Adrenal gland (tissue), 12 donors: Measurements from ENCODE around the gene RNU6-7. TPM values are rescaled to one million over a fixed set of nuclear protein-coding genes. Genes with fewer than 3 reads are reported as not detected.

ENCODE experiments used
- DNase-seq, 7 donors: peaks; one replicate each; pipeline ENCODE4 v3.0.0-alpha.2; 2019 to 2020
- H3K27ac ChIP-seq, 5 donors: fragments of 200-600 bp; sonication (generic) in 4 of 5; 1 replicate in 3 of 5; 2 replicates in 2 of 5; pipeline versions ENCODE4 v1.5.1 to v1.8.0; 2016 to 2020; ENCODE audit warnings: mild to moderate bottlenecking in 1 of 5
- H3K27me3 ChIP-seq: fragments of 200-600 bp; 2 replicates; pipeline ENCODE4 v1.8.0; 2021
- H3K36me3 ChIP-seq, 2 donors: fragments of 200-600 bp; replicated peaks in 1 of 2; 1 replicate in 1 of 2; 2 replicates in 1 of 2; pipeline versions ENCODE4 v1.5.1 to v1.8.0; 2018 to 2022
- H3K4me1 ChIP-seq, 2 donors: fragments of 200-600 bp; replicated peaks in 1 of 2; 1 replicate in 1 of 2; 2 replicates in 1 of 2; pipeline versions ENCODE4 v1.5.1 to v1.8.0; 2018 to 2021
- H3K4me3 ChIP-seq, 4 donors: fragments of 200-600 bp; sonication (generic) in 3 of 4; one replicate each; pipeline ENCODE4 v1.5.1; 2016 to 2018
- H3K9me3 ChIP-seq, 3 donors: fragments of 200-600 bp; sonication (generic) in 1 of 3; replicated peaks in 1 of 3; 1 replicate in 2 of 3; 2 replicates in 1 of 3; pipeline versions ENCODE4 v1.5.1 to v1.8.0; 2016 to 2021
- POLR2A ChIP-seq, 2 donors: fragments of 450-650 bp; IDR thresholded peaks; one replicate each; pipeline ENCODE4 v1.6.1; 2017; ENCODE audit warnings: antibody characterized with exemption in 2 of 2, mild to moderate bottlenecking in 2 of 2, moderate library complexity in 1 of 2
- WGBS, 4 donors: extraction: QIAGEN DNeasy Blood & Tissue Kit in 2 of 4; methylation state at CpG; one replicate each; pipeline versions ENCODE4 v1.1.5 to v1.1.7; 2013 to 2017; 5-methylcytosine and 5-hydroxymethylcytosine counted together
- intact Hi-C, 2 donors: fragments of 100-400 bp; cut with DNase I; formaldehyde crosslinking; loops; one replicate each; pipeline versions ENCODE4 v1.14.1 to v1.15.0; 2022 to 2023
- polyA plus RNA-seq, 3 donors: library from polyadenylated mRNA; stranded (reverse); fragments of 200-250 nt in 2 of 3; fragments of 350-450 nt in 1 of 3; fragmentation: Illumina TruSeq in 1 of 3; extraction: RNeasy Lipid Tissue Mini Kit (QIAGEN cat#74804) in 1 of 3; gene quantifications; one replicate each; pipeline ENCODE4 v1.2.3, GENCODE V29; 2013 to 2014
- total RNA-seq, 9 donors: library from RNA; depleted of rRNA in 4 of 9; stranded (reverse); fragments of >200 nt in 4 of 9; fragments of 120-200 nt in 1 of 9; fragmentation: NEBNext Ultra II Directional in 1 of 9; extraction: Animal tissue kit (Norgen Biotek cat#: 25700) in 1 of 9; gene quantifications; one replicate each; pipeline versions ENCODE4 v1.1.0 to v1.2.4, GENCODE V29; 2013 to 2023
- TF ChIP-seq, protein P1 (sequence below), 6 experiments: fragments of 450-650 bp in 4 of 6; fragments of 200-600 bp in 2 of 6; sonication (generic) in 1 of 6; IDR thresholded peaks; 1 replicate in 5 of 6; 2 replicates in 1 of 6; pipeline versions ENCODE4 v1.5.1 to v1.8.0; 2016 to 2021; ENCODE audit warnings: antibody characterized with exemption in 6 of 6, mild to moderate bottlenecking in 2 of 6, moderate library complexity in 1 of 6
- donor health status: healthy with polysubstance abuse.
- donor health status: Bipolar disorder and iron deficiency.
- donor health status: DM: yes; HTN: yes; CAD: no.
- donor health status: DM: no; HTN: no; CAD: no.
- donor health status: DM: no; HTN: no; CAD: no.
- donor health status: DM: yes; HTN: yes; CAD: no.

The RNU6-7 gene
- total and polyA plus RNA-seq, 12 donors: not detected

DNA sequence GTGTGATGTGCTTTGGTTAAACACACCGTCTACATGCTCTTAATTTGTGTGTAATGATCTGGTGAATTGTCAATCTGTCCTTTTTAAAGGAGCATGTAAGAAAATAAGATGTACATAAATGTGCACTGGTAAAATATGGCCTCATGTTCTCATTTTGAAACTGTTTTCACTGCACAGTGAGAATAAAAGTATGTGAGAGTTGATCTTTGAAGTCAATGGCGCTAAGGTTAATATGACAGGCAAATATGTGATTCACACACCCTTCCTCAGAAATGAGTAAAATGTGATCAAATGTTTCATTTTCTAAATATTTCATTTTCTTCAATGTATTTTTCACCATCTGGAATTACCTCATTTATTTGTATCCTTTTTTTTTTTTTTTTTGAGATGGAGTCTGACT lies 8.3 kb upstream of the RNU6-7 start:
- intact Hi-C loops: no loop called here
- Histone ChIP-seq H3K27ac (no peak overlapping the region), H3K4me1 (no peaks in the 10 kb centered on the region), H3K27me3 (no peaks in the 10 kb centered on the region), H3K4me3 (no peak overlapping the region), H3K9me3 (no peaks in the 10 kb centered on the region), H3K36me3 (no peaks in the 10 kb centered on the region)
- 81 to 97% (median 89%) methylated on average over 2 of the region's 2 CpGs for WGBS, 4 donors
- no peak for TF ChIP-seq POLR2A (IDR thresholded peaks at IDR 0.05)
- TF ChIP-seq, protein P1, sequence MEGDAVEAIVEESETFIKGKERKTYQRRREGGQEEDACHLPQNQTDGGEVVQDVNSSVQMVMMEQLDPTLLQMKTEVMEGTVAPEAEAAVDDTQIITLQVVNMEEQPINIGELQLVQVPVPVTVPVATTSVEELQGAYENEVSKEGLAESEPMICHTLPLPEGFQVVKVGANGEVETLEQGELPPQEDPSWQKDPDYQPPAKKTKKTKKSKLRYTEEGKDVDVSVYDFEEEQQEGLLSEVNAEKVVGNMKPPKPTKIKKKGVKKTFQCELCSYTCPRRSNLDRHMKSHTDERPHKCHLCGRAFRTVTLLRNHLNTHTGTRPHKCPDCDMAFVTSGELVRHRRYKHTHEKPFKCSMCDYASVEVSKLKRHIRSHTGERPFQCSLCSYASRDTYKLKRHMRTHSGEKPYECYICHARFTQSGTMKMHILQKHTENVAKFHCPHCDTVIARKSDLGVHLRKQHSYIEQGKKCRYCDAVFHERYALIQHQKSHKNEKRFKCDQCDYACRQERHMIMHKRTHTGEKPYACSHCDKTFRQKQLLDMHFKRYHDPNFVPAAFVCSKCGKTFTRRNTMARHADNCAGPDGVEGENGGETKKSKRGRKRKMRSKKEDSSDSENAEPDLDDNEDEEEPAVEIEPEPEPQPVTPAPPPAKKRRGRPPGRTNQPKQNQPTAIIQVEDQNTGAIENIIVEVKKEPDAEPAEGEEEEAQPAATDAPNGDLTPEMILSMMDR (IDR thresholded peaks at IDR 0.05): no peak
- DNase-seq: no peak

DNA sequence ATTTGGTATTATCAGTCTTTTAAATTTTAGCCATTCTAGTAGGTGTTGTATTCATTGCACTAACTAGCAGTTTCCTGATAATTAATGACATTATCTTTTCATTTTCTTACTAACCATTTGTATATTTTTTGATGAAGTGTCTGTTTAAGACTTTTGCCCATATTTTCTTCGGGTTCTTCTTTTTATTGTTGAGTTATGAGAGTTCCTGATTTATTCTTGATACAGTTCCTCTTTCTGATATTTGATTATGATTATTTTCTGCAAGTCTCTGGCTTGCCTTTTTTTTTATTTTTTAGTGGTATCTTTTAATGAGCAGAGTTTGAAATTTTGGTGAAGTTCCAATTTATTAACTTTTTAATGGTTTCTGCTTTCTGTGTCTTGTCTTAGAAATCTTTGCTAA lies 6.2 kb upstream of the RNU6-7 start:
- H3K27me3 ChIP-seq: no peaks in the 10 kb centered on the region
- H3K36me3 ChIP-seq: no peaks in the 10 kb centered on the region
- 62 to 67% (median 65%) methylated on average over 1 of the region's 1 CpG for WGBS, 4 donors
- H3K9me3 ChIP-seq: no peaks in the 10 kb centered on the region
- no peak overlapping the region for H3K27ac ChIP-seq
- no peak overlapping the region for H3K4me3 ChIP-seq
- peaks cover 0 to 3% of the 10 kb centered on the region in 2 donors for H3K4me1 ChIP-seq
- DNase-seq: no peak
- no peak for TF ChIP-seq POLR2A (IDR thresholded peaks at IDR 0.05)
- TF ChIP-seq, protein P1 (IDR thresholded peaks at IDR 0.05): no peak
- intact Hi-C loops: no loop called here

DNA sequence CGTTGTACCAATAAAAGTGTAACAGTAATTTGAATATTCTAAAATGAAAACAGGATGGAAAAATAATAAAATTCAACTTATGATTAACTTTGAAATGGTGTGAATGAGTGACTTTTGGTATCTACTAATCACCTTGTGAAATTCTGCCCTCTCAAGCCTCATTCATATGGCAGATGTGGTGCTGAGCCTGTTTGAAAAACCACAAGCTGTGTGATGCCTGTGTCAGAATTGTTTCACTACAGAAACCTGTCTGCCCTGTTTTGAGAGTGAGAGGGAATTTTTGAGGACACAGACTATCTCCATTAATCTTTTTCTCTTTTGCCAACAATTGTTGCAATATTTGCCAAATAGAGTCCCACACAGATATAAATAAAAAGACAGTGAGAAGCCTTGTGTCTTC lies 3.9 kb upstream of the RNU6-7 start:
- no peak overlapping the region for H3K4me3 ChIP-seq
- TF ChIP-seq, protein P1 (IDR thresholded peaks at IDR 0.05): no peak
- no peak for TF ChIP-seq POLR2A (IDR thresholded peaks at IDR 0.05)
- H3K27me3 ChIP-seq: no peaks in the 10 kb centered on the region
- H3K9me3 ChIP-seq: no peaks in the 10 kb centered on the region
- intact Hi-C loops: no loop called here
- WGBS, 4 donors: 75 to 79% (median 77%) methylated on average over 1 of the region's 1 CpG
- no peak overlapping the region for H3K27ac ChIP-seq
- DNase-seq: no peak
- H3K36me3 ChIP-seq: no peaks in the 10 kb centered on the region
- peaks cover 0 to 14% of the 10 kb centered on the region in 2 donors for H3K4me1 ChIP-seq

DNA sequence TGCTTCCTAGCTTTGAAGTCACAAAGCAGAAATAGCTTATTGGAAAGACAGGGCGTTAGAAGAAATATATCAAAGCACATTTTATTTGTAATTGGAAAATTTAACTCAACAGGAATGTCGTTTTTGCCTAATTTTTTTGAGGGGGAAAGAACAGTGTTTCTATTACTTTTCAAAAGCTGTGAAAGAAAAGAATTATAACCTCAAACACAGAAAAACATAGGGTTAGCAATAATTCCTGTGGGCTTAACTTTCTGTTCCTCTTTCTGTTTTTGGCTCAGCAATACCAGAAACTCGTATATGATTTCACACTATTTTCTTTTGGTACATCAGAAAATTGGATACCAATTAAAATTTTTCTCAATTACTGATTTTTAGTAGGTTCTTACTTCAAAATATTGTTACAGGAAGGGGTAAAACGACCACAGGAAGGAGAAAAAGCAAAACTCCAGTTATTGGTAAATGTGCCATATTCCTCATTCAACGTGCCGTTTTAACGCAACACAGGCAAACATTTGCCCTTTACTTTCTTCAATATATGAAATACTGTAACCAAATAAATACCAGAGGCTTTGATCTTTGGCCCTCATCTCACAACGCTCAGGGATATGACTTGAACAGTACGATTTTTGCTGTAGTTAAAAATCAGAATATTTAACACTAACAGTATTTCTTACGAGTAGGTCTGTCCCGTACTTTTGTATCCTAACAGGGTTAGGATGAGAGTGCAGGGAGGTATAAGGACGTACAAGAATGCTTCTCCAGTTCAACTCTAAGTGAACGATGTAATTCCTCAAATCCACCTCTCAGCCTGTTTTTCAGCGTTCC lies 1.3 kb upstream of the RNU6-7 start:
- no peak for TF ChIP-seq POLR2A (IDR thresholded peaks at IDR 0.05)
- TF ChIP-seq, protein P1 (IDR thresholded peaks at IDR 0.05): no peak
- WGBS, 4 donors: 7 to 10% (median 8%) methylated on average over 14 of the region's 14 CpGs
- Histone ChIP-seq H3K36me3 (no peaks in the 10 kb centered on the region), H3K27ac (peak overlapping the region; percentile 78 to 95 (median 90)), H3K4me3 (peak overlapping the region in 3 of 4 donors; percentile 38 to 87 (median 64)), H3K27me3 (no peaks in the 10 kb centered on the region), H3K4me1 (peaks cover 0 to 23% of the 10 kb centered on the region in 2 donors), H3K9me3 (no peaks in the 10 kb centered on the region)
- DNase-seq: no peak
- intact Hi-C loops: loop anchor here in 1 of 2 donors (5.0 to 10.0 kb wide), 2 partner anchors 54 to 123 kb away; partner anchors contain the start of gene ARHGAP5
